ENCODE measurements around the gene CD69. TPM values are rescaled to one million over a fixed set of nuclear protein-coding genes. Genes with fewer than 3 reads are reported as not detected.
"Not testable (repeated sequence)": the region's sequence is repeated elsewhere in the genome, so short reads cannot be mapped to it uniquely, and the experiment has no call there.

CD69 gene
- total RNA-seq, 1 donor from 2014 or later, result 32.5 TPM

- no peak for DNase-seq (ENCODE audit: extremely low read depth, low read depth, low spot score)
These were observed 9.2 kb downstream of the CD69 start for GRCh38 chr12:9751204-9752144.

GRCh38 chr12:9750276-9751203, 10.2 kb downstream of the CD69 start:
- DNase-seq (ENCODE audit: extremely low read depth, low read depth, low spot score), result no peak

GRCh38 chr12:9749640-9750039, 11.1 kb downstream of the CD69 start:
- no peak for DNase-seq (ENCODE audit: extremely low read depth, low read depth, low spot score)

- no peak for DNase-seq (ENCODE audit: extremely low read depth, low read depth, low spot score)
These were observed 15.5 kb downstream of the CD69 start for GRCh38 chr12:9745199-9745598.

- no peak for DNase-seq (ENCODE audit: extremely low read depth, low read depth, low spot score)
These were observed 18.0 kb downstream of the CD69 start for GRCh38 chr12:9742661-9743060.

GRCh38 chr12:9741726-9742125, 19.0 kb downstream of the CD69 start:
- DNase-seq (ENCODE audit: extremely low read depth, low read depth, low spot score), result no peak

- DNase-seq (ENCODE audit: extremely low read depth, low read depth, low spot score), result no peak
These were observed 20.5 kb downstream of the CD69 start for GRCh38 chr12:9740106-9740750.

GRCh38 chr12:9739404-9740105, 21.1 kb downstream of the CD69 start:
- not testable (repeated sequence) for DNase-seq (ENCODE audit: extremely low read depth, low read depth, low spot score)

GRCh38 chr12:9738905-9739304, 21.8 kb downstream of the CD69 start:
- DNase-seq (ENCODE audit: extremely low read depth, low read depth, low spot score), result not testable (repeated sequence)

GRCh38 chr12:9736936-9737705, 23.6 kb downstream of the CD69 start:
- no peak for DNase-seq (ENCODE audit: extremely low read depth, low read depth, low spot score)

- DNase-seq (ENCODE audit: extremely low read depth, low read depth, low spot score), result no peak
These were observed 25.1 kb downstream of the CD69 start for GRCh38 chr12:9735601-9736000.

- no peak for DNase-seq (ENCODE audit: extremely low read depth, low read depth, low spot score)
These were observed 27.7 kb downstream of the CD69 start, which contains the start of gene CLECL1 for GRCh38 chr12:9732921-9733461. Gene CLECL1 (minus strand): TSS chr12:9733097.

GRCh38 chr12:9731797-9732196, 28.9 kb downstream of the CD69 start:
- no peak for DNase-seq (ENCODE audit: extremely low read depth, low read depth, low spot score)

- no peak for DNase-seq (ENCODE audit: extremely low read depth, low read depth, low spot score)
These were observed 29.3 kb downstream of the CD69 start for GRCh38 chr12:9731393-9731792.

GRCh38 chr12:9730591-9730990, 30.1 kb downstream of the CD69 start:
- no peak for DNase-seq (ENCODE audit: extremely low read depth, low read depth, low spot score)

- no peak for DNase-seq (ENCODE audit: extremely low read depth, low read depth, low spot score)
These were observed 30.7 kb downstream of the CD69 start for GRCh38 chr12:9730011-9730410.

GRCh38 chr12:9729082-9729481, 31.6 kb downstream of the CD69 start:
- no peak for DNase-seq (ENCODE audit: extremely low read depth, low read depth, low spot score)

GRCh38 chr12:9727813-9728212, 32.9 kb downstream of the CD69 start:
- no peak for DNase-seq (ENCODE audit: extremely low read depth, low read depth, low spot score)

- no peak for DNase-seq (ENCODE audit: extremely low read depth, low read depth, low spot score)
These were observed 35.4 kb downstream of the CD69 start for GRCh38 chr12:9725213-9725870.
